ENCODE data around the gene DHX8. TPM values are rescaled to one million over a fixed set of nuclear protein-coding genes. Genes with fewer than 3 reads are reported as not detected.
"Not testable (repeated sequence)": the region's sequence is repeated elsewhere in the genome, so short reads cannot be mapped to it uniquely, and the experiment has no call there.

The DHX8 gene
- total and polyA plus RNA-seq, 2 donors from 2014 or later: 28.7 to 53.9 TPM

- Histone ChIP-seq H3K9me3 (ENCODE audit: control insufficient read depth in 2 of 3, insufficient read depth in 1 of 3, low read length in 3 of 3) (no peaks in the 10 kb centered on the region), H3K4me3 (ENCODE audit: low read length in 3 of 3) (no peak overlapping the region), H3K27me3 (ENCODE audit: control insufficient read depth, insufficient read depth, low read length) (no peaks in the 10 kb centered on the region), H3K27ac (ENCODE audit: low read depth in 2 of 2, low read length in 2 of 2) (no peak overlapping the region), H3K36me3 (ENCODE audit: control insufficient read depth in 2 of 3, insufficient read depth in 3 of 3, low read length in 3 of 3) (no peaks in the 10 kb centered on the region), H3K4me1 (ENCODE audit: control insufficient read depth in 2 of 3, insufficient read depth in 2 of 3, low read depth in 1 of 3, low read length in 3 of 3) (peaks cover 0 to 2% (median 0%) of the 10 kb centered on the region in 3 donors), H3K9ac (ENCODE audit: low read length in 3 of 3) (no peak overlapping the region)
- intact Hi-C loops (cut with DNase I): no loop called here
- FAIRE-seq (no peak), DNase-seq (peak in 4 of 5 donors; percentile 66 to 87 (median 82))
- no peak for TF ChIP-seq CTCF (IDR thresholded peaks at IDR 0.05; ENCODE audit: borderline replicate concordance, extremely low read depth, insufficient read depth)
Observed at GRCh38 chr17:43456661-43457361, 27.0 kb upstream of the DHX8 start.

- Histone ChIP-seq H3K9ac (ENCODE audit: low read length in 3 of 3) (no peak overlapping the region), H3K36me3 (ENCODE audit: control insufficient read depth in 2 of 3, insufficient read depth in 3 of 3, low read length in 3 of 3) (no peaks in the 10 kb centered on the region), H3K27me3 (ENCODE audit: control insufficient read depth, insufficient read depth, low read length) (no peaks in the 10 kb centered on the region), H3K4me1 (ENCODE audit: control insufficient read depth in 2 of 3, insufficient read depth in 2 of 3, low read depth in 1 of 3, low read length in 3 of 3) (peaks cover 0 to 2% (median 0%) of the 10 kb centered on the region in 3 donors), H3K9me3 (ENCODE audit: control insufficient read depth in 2 of 3, insufficient read depth in 1 of 3, low read length in 3 of 3) (no peaks in the 10 kb centered on the region), H3K4me3 (ENCODE audit: low read length in 3 of 3) (no peak overlapping the region), H3K27ac (ENCODE audit: low read depth in 2 of 2, low read length in 2 of 2) (no peak overlapping the region)
- FAIRE-seq: no peak
- no peak for DNase-seq
- intact Hi-C loops (cut with DNase I): no loop called here
- TF ChIP-seq CTCF (IDR thresholded peaks at IDR 0.05; ENCODE audit: borderline replicate concordance, extremely low read depth, insufficient read depth): no peak
Observed at GRCh38 chr17:43457362-43457692, 26.4 kb upstream of the DHX8 start.

GRCh38 chr17:43459878-43460277, 23.9 kb upstream of the DHX8 start:
- H3K4me3 ChIP-seq (ENCODE audit: low read length in 3 of 3); H3K27me3 ChIP-seq (ENCODE audit: control insufficient read depth, insufficient read depth, low read length); H3K9me3 ChIP-seq (ENCODE audit: control insufficient read depth in 2 of 3, insufficient read depth in 1 of 3, low read length in 3 of 3); H3K36me3 ChIP-seq (ENCODE audit: control insufficient read depth in 2 of 3, insufficient read depth in 3 of 3, low read length in 3 of 3); H3K9ac ChIP-seq (ENCODE audit: low read length in 3 of 3); H3K27ac ChIP-seq (ENCODE audit: low read depth in 2 of 2, low read length in 2 of 2); intact Hi-C loops (cut with DNase I); H3K4me1 ChIP-seq (ENCODE audit: control insufficient read depth in 2 of 3, insufficient read depth in 2 of 3, low read depth in 1 of 3, low read length in 3 of 3); FAIRE-seq; DNase-seq: not testable (repeated sequence)

- Histone ChIP-seq H3K36me3 (ENCODE audit: control insufficient read depth in 2 of 3, insufficient read depth in 3 of 3, low read length in 3 of 3) (no peaks in the 10 kb centered on the region), H3K4me1 (ENCODE audit: control insufficient read depth in 2 of 3, insufficient read depth in 2 of 3, low read depth in 1 of 3, low read length in 3 of 3) (peaks cover 0 to 2% (median 0%) of the 10 kb centered on the region in 3 donors), H3K4me3 (ENCODE audit: low read length in 3 of 3) (no peak overlapping the region), H3K9ac (ENCODE audit: low read length in 3 of 3) (no peak overlapping the region), H3K9me3 (ENCODE audit: control insufficient read depth in 2 of 3, insufficient read depth in 1 of 3, low read length in 3 of 3) (no peaks in the 10 kb centered on the region), H3K27ac (ENCODE audit: low read depth in 2 of 2, low read length in 2 of 2) (no peak overlapping the region), H3K27me3 (ENCODE audit: control insufficient read depth, insufficient read depth, low read length) (no peaks in the 10 kb centered on the region)
- DNase-seq (no peak), FAIRE-seq (no peak)
- intact Hi-C loops (cut with DNase I): no loop called here
- TF ChIP-seq CTCF (IDR thresholded peaks at IDR 0.05; ENCODE audit: borderline replicate concordance, extremely low read depth, insufficient read depth): no peak
Observed at GRCh38 chr17:43461185-43461584, 22.6 kb upstream of the DHX8 start.

GRCh38 chr17:43462569-43462968, 21.2 kb upstream of the DHX8 start:
- FAIRE-seq; H3K27me3 ChIP-seq (ENCODE audit: control insufficient read depth, insufficient read depth, low read length); H3K27ac ChIP-seq (ENCODE audit: low read depth in 2 of 2, low read length in 2 of 2); H3K4me1 ChIP-seq (ENCODE audit: control insufficient read depth in 2 of 3, insufficient read depth in 2 of 3, low read depth in 1 of 3, low read length in 3 of 3); H3K4me3 ChIP-seq (ENCODE audit: low read length in 3 of 3); intact Hi-C loops (cut with DNase I); DNase-seq; H3K9me3 ChIP-seq (ENCODE audit: control insufficient read depth in 2 of 3, insufficient read depth in 1 of 3, low read length in 3 of 3); H3K36me3 ChIP-seq (ENCODE audit: control insufficient read depth in 2 of 3, insufficient read depth in 3 of 3, low read length in 3 of 3); H3K9ac ChIP-seq (ENCODE audit: low read length in 3 of 3): not testable (repeated sequence)

Measured in kidney (tissue), 14 donors.